HG03045 (cell line): ENCODE results near the gene HINT3.
A peak's percentile ranks its signal among the peaks of the same experiment; 100 is the strongest.
"Not testable (repeated sequence)": the region's sequence is repeated elsewhere in the genome, so short reads cannot be mapped to it uniquely, and the experiment has no call there.

Source experiments
- ATAC-seq: cut with Tn5 transposase; IDR thresholded peaks from one replicate; pipeline ENCODE4 v1.9.1; 2021; ENCODE audit warnings: mild to moderate bottlenecking, moderate library complexity; ENCODE audit not compliant: unreplicated experiment

Gene HINT3

DNA sequence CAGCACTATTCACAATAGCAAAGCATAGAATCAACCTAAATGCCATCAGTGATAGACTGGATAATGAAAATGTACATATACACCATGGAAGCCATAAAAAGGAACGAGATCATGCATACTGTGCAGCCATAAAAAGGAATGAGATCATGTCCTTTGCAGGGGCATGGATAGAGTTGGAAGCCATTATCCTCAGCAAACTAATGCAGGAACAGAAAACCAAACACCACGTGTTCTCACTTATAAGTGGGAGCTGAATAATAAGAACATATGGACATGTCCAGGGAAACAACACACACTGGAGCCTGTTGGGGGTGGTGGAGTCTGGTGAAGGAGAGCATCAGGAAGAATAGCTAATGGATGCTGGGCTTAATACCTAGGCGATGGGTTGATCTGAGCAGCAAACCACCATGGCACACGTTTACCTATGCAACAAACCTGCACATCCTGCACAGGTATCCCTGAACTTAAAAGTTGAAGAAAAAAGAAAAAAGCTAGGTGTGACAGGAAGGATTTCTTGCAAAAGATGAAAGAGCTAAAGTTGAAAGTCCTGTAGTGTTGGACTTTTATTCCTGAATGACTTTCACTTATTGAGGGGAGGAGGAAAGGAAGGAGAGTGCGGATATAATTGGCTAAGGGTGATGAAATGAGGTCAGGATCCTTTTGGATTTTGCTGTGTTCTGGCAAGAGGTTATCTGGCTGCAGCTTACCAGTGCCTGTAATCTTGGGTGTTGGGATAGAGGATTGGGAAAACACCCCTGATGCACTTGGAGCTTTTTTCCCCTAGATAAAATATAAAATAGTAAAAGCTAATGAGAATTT, 38.3 kb downstream of the HINT3 start:
- no peak for ATAC-seq

- ATAC-seq, result peak; percentile 97
Measured at GRCh38 chr6:125995972-125996580, 39.5 kb downstream of the HINT3 start.

- no peak for ATAC-seq
Measured at GRCh38 chr6:126002755-126003679, 46.4 kb downstream of the HINT3 start.

- ATAC-seq, result no peak
Measured at GRCh38 chr6:126007800-126008199, 51.2 kb downstream of the HINT3 start.

DNA sequence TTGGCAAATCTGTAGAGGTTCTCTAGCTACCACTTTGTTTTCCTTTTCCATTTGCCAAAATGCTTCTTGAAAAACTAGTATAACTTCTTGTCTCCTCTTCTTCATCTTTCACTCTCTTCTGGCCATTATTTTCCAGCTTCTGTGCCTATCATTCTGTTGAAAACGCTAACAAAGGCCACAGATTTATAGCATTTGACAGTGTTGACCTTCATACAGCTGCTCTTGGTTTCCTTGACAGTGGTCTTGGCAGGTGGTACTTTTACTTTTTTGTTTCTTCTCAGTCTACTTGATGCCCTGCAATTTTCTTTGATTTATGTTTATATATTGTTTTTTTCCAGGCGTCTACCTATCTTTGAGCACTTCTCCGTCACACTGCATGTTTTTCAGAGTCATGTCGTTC, 53.5 kb downstream of the HINT3 start:
- ATAC-seq, result no peak

- no peak for ATAC-seq
Measured at GRCh38 chr6:126015863-126016262, 59.3 kb downstream of the HINT3 start.

GRCh38 chr6:126016591-126016990, 60.0 kb downstream of the HINT3 start:
- ATAC-seq, result no peak

DNA sequence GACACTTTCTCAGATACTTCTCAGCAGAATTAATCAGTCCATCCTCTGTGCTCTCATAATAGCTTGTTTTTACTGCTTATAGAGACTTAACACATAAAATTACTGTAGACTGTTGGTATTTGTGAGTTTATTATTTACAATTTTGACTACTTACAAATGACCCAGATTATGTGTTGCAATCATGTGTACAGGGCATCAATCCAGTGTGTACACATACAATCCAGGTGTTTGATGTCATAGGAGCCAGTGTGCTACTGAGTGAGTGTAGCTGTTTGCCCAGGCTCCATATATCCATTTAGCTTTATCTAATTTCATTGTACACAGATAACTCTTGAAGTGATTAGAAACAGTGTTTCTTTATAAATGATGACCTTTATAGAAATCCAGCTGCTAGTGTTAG, 61.1 kb downstream of the HINT3 start:
- ATAC-seq, result no peak

DNA sequence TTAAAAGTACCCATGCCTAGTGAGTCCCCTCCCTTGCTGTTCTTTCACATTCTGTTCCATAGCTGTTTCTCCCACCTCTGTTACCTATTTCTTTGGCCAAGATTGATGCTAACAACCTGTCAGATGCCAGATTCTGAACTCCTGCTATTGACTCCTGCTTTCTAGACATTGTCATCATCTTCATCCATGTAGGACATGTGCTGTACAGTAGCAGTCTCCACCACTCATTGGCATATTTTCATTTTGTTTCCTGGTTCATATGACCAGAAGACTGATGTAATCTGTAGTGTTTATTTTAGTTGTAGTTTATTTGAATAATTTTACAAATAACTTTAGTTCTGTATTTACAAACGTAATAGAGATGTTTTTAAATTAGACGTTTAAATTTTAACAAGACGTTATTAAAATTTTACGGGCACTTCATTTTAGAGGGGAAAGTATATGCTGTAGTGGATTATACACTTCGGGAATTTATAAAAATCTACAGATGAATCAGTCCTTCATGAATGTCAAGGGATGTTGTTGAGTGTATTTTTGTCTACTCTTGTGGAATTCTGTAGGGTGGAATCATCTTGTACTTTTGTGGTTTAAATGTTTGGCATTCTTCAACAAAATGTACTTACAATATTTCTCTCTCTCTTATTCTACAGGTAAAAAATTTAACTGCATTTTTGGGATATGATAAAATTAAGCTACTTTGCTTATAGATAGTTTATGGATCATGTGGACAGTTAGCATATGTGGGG, 63.9 kb downstream of the HINT3 start:
- no peak for ATAC-seq

DNA sequence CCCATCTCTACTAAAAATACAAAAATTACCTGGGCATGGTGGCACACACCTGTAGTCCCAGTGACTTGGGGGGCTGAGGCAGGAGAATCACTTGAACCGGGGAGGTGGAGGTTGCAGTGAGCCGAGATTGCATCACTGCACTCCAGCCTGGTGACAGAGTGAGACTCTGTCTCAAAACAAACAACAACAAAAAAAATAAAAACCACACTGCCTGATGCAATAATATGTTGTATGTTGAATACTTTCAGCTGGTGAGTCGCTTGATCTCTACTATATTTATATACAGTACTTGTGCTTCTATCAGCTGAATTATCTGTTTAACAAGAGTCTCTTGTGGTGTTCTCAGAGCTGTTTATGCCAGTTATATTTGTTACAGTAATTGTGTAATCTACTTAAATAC, 66.9 kb downstream of the HINT3 start:
- ATAC-seq, result not testable (repeated sequence)

DNA sequence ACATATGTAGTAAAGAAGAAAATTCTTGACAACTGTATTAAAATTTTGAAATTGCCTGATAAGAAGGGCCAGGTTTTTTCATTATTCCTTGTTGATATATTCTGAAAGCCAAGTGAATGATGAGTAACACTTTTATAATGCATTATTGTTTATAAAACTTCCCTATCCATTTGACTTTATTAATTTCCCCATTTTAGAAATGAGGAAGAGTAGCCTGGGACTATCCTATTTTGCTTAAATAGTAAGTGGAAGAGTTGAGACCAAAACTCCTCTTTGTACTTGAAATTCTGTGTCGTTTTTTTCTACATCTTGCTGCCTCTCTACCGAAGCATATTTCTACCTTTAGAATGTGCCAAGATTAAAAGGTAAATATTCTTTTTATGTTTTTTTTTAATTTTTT, 69.4 kb downstream of the HINT3 start:
- ATAC-seq, result no peak

DNA sequence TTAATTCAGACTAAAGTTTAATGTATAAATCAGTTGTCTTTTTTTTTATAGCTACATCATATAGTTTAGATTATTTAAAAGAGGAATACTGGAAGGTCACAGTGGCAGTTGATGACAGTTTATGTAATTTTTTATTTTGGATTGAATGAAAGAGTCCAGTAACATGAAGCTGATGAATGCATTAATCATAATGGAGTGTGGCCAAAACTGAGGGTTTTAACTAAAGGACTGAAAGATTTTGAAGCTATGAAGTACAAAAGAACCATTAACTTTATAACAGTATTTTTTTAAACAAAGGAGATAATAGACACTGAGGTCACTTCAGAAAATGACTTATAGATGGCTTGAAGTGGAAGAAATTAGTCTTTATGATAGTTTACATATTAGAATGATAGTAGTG, 71.0 kb downstream of the HINT3 start:
- no peak for ATAC-seq
